SK-N-MC (cell line): ENCODE measurements around the gene PML.
A peak's percentile ranks its signal among the peaks of the same experiment; 100 is the strongest.
"Not testable (repeated sequence)": the region's sequence is repeated elsewhere in the genome, so short reads cannot be mapped to it uniquely, and the experiment has no call there.

ENCODE experiments used
- DNase-seq: peaks from one replicate; pipeline ENCODE4 v3.0.0-alpha.2; 2011; ENCODE audit warnings: low read depth, low spot score
- H3K27ac ChIP-seq: fragments of 200-600 bp; sonication (generic); 2 replicates; pipeline ENCODE4 v1.5.1; 2016; ENCODE audit warnings: mixed run types
- H3K36me3 ChIP-seq: fragments of 200-600 bp; sonication (generic); 2 replicates; pipeline ENCODE4 v1.6.1; 2017; ENCODE audit warnings: antibody characterized with exemption, low read length, mixed read lengths; ENCODE audit not compliant: insufficient read depth
- H3K4me3 ChIP-seq: fragments of 200-600 bp; sonication (generic); 2 replicates; pipeline ENCODE4 v1.5.1; 2016
- H3K9ac ChIP-seq: fragments of 200-600 bp; sonication (generic); 2 replicates; pipeline ENCODE4 v1.8.0; 2017; ENCODE audit warnings: mixed run types, mixed read lengths; ENCODE audit not compliant: insufficient read length
- H3K9me3 ChIP-seq: fragments of 200-600 bp; sonication (generic); 2 replicates; pipeline ENCODE4 v1.6.1; 2017; ENCODE audit warnings: low read depth, mild to moderate bottlenecking, antibody characterized with exemption, low read length, moderate library complexity, mixed read lengths
- EZH2 ChIP-seq: fragments of 200-600 bp; sonication (generic); IDR thresholded peaks from one replicate; pipeline ENCODE4 v1.6.1; 2017; ENCODE audit warnings: antibody characterized with exemption
- FOXP2 ChIP-seq: optimal IDR thresholded peaks from 2 replicates; pipeline ENCODE3; 2011; ENCODE audit warnings: mild to moderate bottlenecking, moderate library complexity; ENCODE audit not compliant: insufficient read depth; ENCODE audit errors: extremely low read length, control extremely low read depth
- POLR2AphosphoS5 ChIP-seq: IDR thresholded peaks from 2 replicates; pipeline ENCODE4 v1.6.1; 2012; ENCODE audit warnings: mild to moderate bottlenecking, low read depth, low read length, borderline replicate concordance

PML gene

GRCh38 chr15:73965094-73965757 is 29.3 kb upstream of the PML start:
- no peak for DNase-seq
- H3K4me3 ChIP-seq: peak overlapping the region; percentile 65
- no peaks in the 10 kb centered on the region for H3K9me3 ChIP-seq
- no peaks in the 10 kb centered on the region for H3K36me3 ChIP-seq
- TF ChIP-seq EZH2 (no peak), POLR2AphosphoS5 (no peak), FOXP2 (no peak)
- no peak overlapping the region; the same call in 1 of the 2 replicates for H3K27ac ChIP-seq
- H3K9ac ChIP-seq: no peak overlapping the region

GRCh38 chr15:73965758-73966113 is 28.8 kb upstream of the PML start:
- H3K4me3 ChIP-seq: peak overlapping the region; percentile 65
- TF ChIP-seq EZH2: no peak
- H3K9ac ChIP-seq: peak overlapping the region; percentile 52
- no peaks in the 10 kb centered on the region for H3K9me3 ChIP-seq
- H3K27ac ChIP-seq: peak overlapping the region; percentile 84; the same call in 1 of the 2 replicates
- no peaks in the 10 kb centered on the region for H3K36me3 ChIP-seq
- DNase-seq: peak; percentile 48

- H3K27ac ChIP-seq: no peak overlapping the region
- H3K9ac ChIP-seq: no peak overlapping the region
- no peaks in the 10 kb centered on the region for H3K9me3 ChIP-seq
- H3K36me3 ChIP-seq: no peaks in the 10 kb centered on the region
- H3K4me3 ChIP-seq: no peak overlapping the region
- no peak for DNase-seq
- no peak for TF ChIP-seq POLR2AphosphoS5
- TF ChIP-seq FOXP2: no peak
- no peak for TF ChIP-seq EZH2
Observed at GRCh38 chr15:73968461-73968860, 26.1 kb upstream of the PML start.

GRCh38 chr15:73969151-73969759 is 25.3 kb upstream of the PML start:
- Histone ChIP-seq H3K4me3 (no peak overlapping the region), H3K9me3 (no peaks in the 10 kb centered on the region), H3K27ac (no peak overlapping the region), H3K36me3 (no peaks in the 10 kb centered on the region), H3K9ac (no peak overlapping the region)
- no peak for DNase-seq
- TF ChIP-seq POLR2AphosphoS5: no peak
- no peak for TF ChIP-seq EZH2
- TF ChIP-seq FOXP2: no peak

GRCh38 chr15:73972984-73973682 is 21.4 kb upstream of the PML start:
- Histone ChIP-seq H3K9me3 (no peaks in the 10 kb centered on the region), H3K36me3 (no peaks in the 10 kb centered on the region), H3K27ac (no peak overlapping the region), H3K9ac (no peak overlapping the region), H3K4me3 (peak overlapping the region; percentile 60)
- DNase-seq: no peak
- TF ChIP-seq POLR2AphosphoS5: no peak
- TF ChIP-seq FOXP2: no peak
- TF ChIP-seq EZH2: no peak

GRCh38 chr15:73973683-73974200 is 20.8 kb upstream of the PML start:
- H3K9ac ChIP-seq, DNase-seq, H3K27ac ChIP-seq, H3K9me3 ChIP-seq, H3K36me3 ChIP-seq, H3K4me3 ChIP-seq: not testable (repeated sequence)

GRCh38 chr15:73975440-73976125 is 18.9 kb upstream of the PML start:
- H3K4me3 ChIP-seq, H3K9me3 ChIP-seq, H3K9ac ChIP-seq, H3K27ac ChIP-seq, DNase-seq, H3K36me3 ChIP-seq: not testable (repeated sequence)

- DNase-seq: no peak
- Histone ChIP-seq H3K9me3 (no peaks in the 10 kb centered on the region), H3K27ac (no peak overlapping the region), H3K36me3 (no peaks in the 10 kb centered on the region), H3K9ac (no peak overlapping the region), H3K4me3 (no peak overlapping the region)
- TF ChIP-seq POLR2AphosphoS5 (no peak), FOXP2 (no peak), EZH2 (no peak)
Observed at GRCh38 chr15:73978896-73979295, 15.6 kb upstream of the PML start.
